IMR-90 (cell line): Measurements from ENCODE around the gene ROGDI. TPM values are rescaled to one million over a fixed set of nuclear protein-coding genes. Genes with fewer than 3 reads are reported as not detected.

ENCODE experiments used
- ATAC-seq: fragments of 200-7000 bp; cut with Tn5 transposase; 2 replicates; pipeline ENCODE4 v1.9.1; 2020; ENCODE audit warnings: low read depth, mild to moderate bottlenecking, moderate library complexity
- BruUV-seq: library from RNA; stranded (reverse); fragments of 400-500 nt; replicated peaks from 2 replicates; lab custom pipeline; 2021; lab: Mats Ljungman, UMichigan
- CTCF ChIA-PET: fragments of 300-600 bp; formaldehyde crosslinking; extraction: SDS; loops from one replicate; lab custom pipeline; 2021; ENCODE audit warnings: antibody characterized with exemption; lab: Yijun Ruan, JAX
- POLR2A ChIA-PET: fragments of 300-600 bp; sonication (Branson Sonifier 250); formaldehyde crosslinking; loops from one replicate; lab custom pipeline; 2022; ENCODE audit warnings: antibody characterized with exemption; ENCODE audit not compliant: unreplicated experiment; lab: Charles Lee
- DNase-seq: peaks from one replicate; pipeline ENCODE4 v3.0.0; 2013
- H2AFZ ChIP-seq: replicated peaks from 2 replicates; pipeline ENCODE3; 2013; ENCODE audit warnings: low read length, mild to moderate bottlenecking; ENCODE audit not compliant: poor library complexity
- H2AK5ac ChIP-seq: 2 replicates; pipeline ENCODE4 v1.6.1; 2013; ENCODE audit warnings: low read depth, low read length, inconsistent platforms
- H2AK9ac ChIP-seq: replicated peaks from 2 replicates; pipeline ENCODE3; 2013; ENCODE audit warnings: mild to moderate bottlenecking, low read depth, low read length, moderate library complexity; ENCODE audit not compliant: poor library complexity
- H2BK120ac ChIP-seq: 2 replicates; pipeline ENCODE4 v1.6.1; 2013; ENCODE audit warnings: low read depth, low read length, inconsistent platforms
- H2BK15ac ChIP-seq: 3 replicates; pipeline ENCODE4 v1.6.1; 2013; ENCODE audit warnings: low read depth, low read length, inconsistent platforms
- H2BK20ac ChIP-seq: 2 replicates; pipeline ENCODE4 v1.6.1; 2013; ENCODE audit warnings: low read depth, mild to moderate bottlenecking, inconsistent platforms, low read length, moderate library complexity
- H2BK5ac ChIP-seq: 2 replicates; pipeline ENCODE4 v1.6.1; 2013; ENCODE audit warnings: mild to moderate bottlenecking, low read depth, low read length, inconsistent platforms; ENCODE audit not compliant: poor library complexity, severe bottlenecking
- H3K14ac ChIP-seq: replicated peaks from 2 replicates; pipeline ENCODE4 v1.6.1; 2013; ENCODE audit warnings: low read depth, low read length, inconsistent platforms
- H3K18ac ChIP-seq: 2 replicates; pipeline ENCODE4 v1.6.1; 2013; ENCODE audit warnings: low read depth, low read length, control low read depth
- H3K23ac ChIP-seq: 2 replicates; pipeline ENCODE4 v1.6.1; 2013; ENCODE audit warnings: low read depth, low read length, inconsistent platforms
- H3K27ac ChIP-seq: 2 replicates; pipeline ENCODE4 v1.5.1; 2013; ENCODE audit warnings: mild to moderate bottlenecking, control low read depth, low read length; ENCODE audit not compliant: insufficient read depth
- H3K27me3 ChIP-seq: 2 replicates; pipeline ENCODE4 v1.6.1; 2013; ENCODE audit warnings: low read length; ENCODE audit not compliant: control insufficient read depth, insufficient read depth
- H3K36me3 ChIP-seq: 2 replicates; pipeline ENCODE4 v1.6.1; 2013; ENCODE audit warnings: low read length, mixed read lengths; ENCODE audit not compliant: control insufficient read depth, insufficient read depth
- H3K4ac ChIP-seq: 2 replicates; pipeline ENCODE4 v1.6.1; 2013; ENCODE audit warnings: low read depth, low read length, inconsistent platforms
- H3K4me1 ChIP-seq: 2 replicates; pipeline ENCODE4 v1.6.1; 2013; ENCODE audit warnings: low read length, mixed read lengths; ENCODE audit not compliant: control insufficient read depth, insufficient read depth
- H3K4me2 ChIP-seq: 2 replicates; pipeline ENCODE4 v1.6.1; 2013; ENCODE audit warnings: low read depth, mild to moderate bottlenecking, control low read depth, low read length, moderate library complexity
- H3K4me3 ChIP-seq: 2 replicates; pipeline ENCODE4 v1.5.1; 2013; ENCODE audit warnings: low read depth, mild to moderate bottlenecking, control low read depth, low read length, moderate library complexity; ENCODE audit not compliant: insufficient read depth
- H3K56ac ChIP-seq: 2 replicates; pipeline ENCODE4 v1.6.1; 2013; ENCODE audit warnings: low read length, inconsistent platforms; ENCODE audit not compliant: insufficient read depth; ENCODE audit errors: extremely low read depth
- H3K79me1 ChIP-seq, 2 experiments: 2 replicates each; pipeline ENCODE4 v1.6.1; 2013; ENCODE audit warnings: low read length in 2 of 2, inconsistent platforms in 1 of 2, low read depth in 1 of 2
- H3K9ac ChIP-seq: 2 replicates; pipeline ENCODE4 v1.6.1; 2013; ENCODE audit warnings: low read depth, low read length, control low read depth
- H3K9me1 ChIP-seq: 2 replicates; pipeline ENCODE4 v1.6.1; 2013; ENCODE audit warnings: low read length, inconsistent platforms; ENCODE audit not compliant: insufficient read depth
- H3K9me3 ChIP-seq: 2 replicates; pipeline ENCODE4 v1.6.1; 2013; ENCODE audit warnings: low read length; ENCODE audit not compliant: control insufficient read depth, insufficient read depth
- H4K20me1 ChIP-seq: 2 replicates; pipeline ENCODE4 v1.6.1; 2013; ENCODE audit warnings: low read length, inconsistent platforms; ENCODE audit not compliant: insufficient read depth
- H4K5ac ChIP-seq: 2 replicates; pipeline ENCODE4 v1.6.1; 2013; ENCODE audit warnings: mild to moderate bottlenecking, low read depth, low read length, control low read depth
- H4K8ac ChIP-seq, 2 experiments: 2 replicates each; pipeline ENCODE4 v1.6.1; 2013; ENCODE audit warnings: low read depth in 2 of 2, low read length in 2 of 2, control low read depth in 1 of 2, inconsistent platforms in 1 of 2
- H4K91ac ChIP-seq: 2 replicates; pipeline ENCODE4 v1.6.1; 2013; ENCODE audit warnings: low read depth, low read length, inconsistent platforms; ENCODE audit not compliant: insufficient read depth
- MAFK ChIP-seq: IDR thresholded peaks from 2 replicates; pipeline ENCODE4 v1.6.1; 2012; ENCODE audit warnings: low read depth, low read length, improper control_type of control experiment
- MXI1 ChIP-seq: IDR thresholded peaks from 2 replicates; pipeline ENCODE4 v1.6.1; 2012; ENCODE audit warnings: low read depth, mild to moderate bottlenecking, low read length, moderate library complexity, borderline replicate concordance
- WGBS, 2 experiments: methylation state at CpG; one replicate each; pipeline versions ENCODE4 v1.1.5 to v1.1.7; 2013; ENCODE audit warnings: missing lambda C conversion rate in 2 of 2; ENCODE audit not compliant: insufficient read length in 1 of 2; ENCODE audit errors: extremely low coverage in 2 of 2; 5-methylcytosine and 5-hydroxymethylcytosine counted together
- dilution Hi-C: fragments of 300-500 bp; cut with HindIII; formaldehyde crosslinking; loops from one replicate; pipeline ENCODE4 v1.14.3; 2018; ENCODE audit warnings: low sequenced_read_pairs; ENCODE audit not compliant: unreplicated experiment
- in situ Hi-C: fragments of 300-500 bp; cut with MboI; formaldehyde crosslinking; loops from 3 replicates; pipeline ENCODE4 v1.14.3; 2019; ENCODE audit warnings: low sequenced_read_pairs, inconsistent platforms, mixed read lengths
- intact Hi-C: fragments of 100-400 bp; cut with micrococcal nuclease; formaldehyde crosslinking; loops from 2 replicates; pipeline ENCODE4 v1.10.0; 2022
- polyA plus RNA-seq, 3 experiments: library from polyadenylated mRNA; depleted of rRNA; stranded (reverse); fragments of >200 nt; gene quantifications; 2 replicates each; pipeline ENCODE4 v1.2.3, GENCODE V29; 2012; ENCODE audit warnings: low replicate concordance in 1 of 3
- total RNA-seq: library from RNA; depleted of rRNA; stranded (reverse); fragments of >200 nt; gene quantifications from 2 replicates; pipeline ENCODE4 v1.2.3, GENCODE V29; 2012

ROGDI gene
- total and polyA plus RNA-seq, 2 of the 4 experiments (the other 2 are of a cell fraction) = 13.6 to 27.1 TPM

- Histone ChIP-seq H3K36me3 (peaks cover 48% of the 10 kb centered on the region), H3K4me3 (no peak overlapping the region), H2AFZ (no peak overlapping the region), H3K23ac (no peak overlapping the region), H3K4me1 (peaks cover 7% of the 10 kb centered on the region), H4K5ac (no peak overlapping the region), H3K9me3 (no peaks in the 10 kb centered on the region), H3K4me2 (no peak overlapping the region), H2BK20ac (no peak overlapping the region), H3K79me1 (peaks cover 18 to 33% of the 10 kb centered on the region in 2 experiments; a peak in 3 of 4 replicates), H2AK9ac (no peak overlapping the region), H3K27me3 (no peaks in the 10 kb centered on the region), H2BK15ac (no peak overlapping the region), H2AK5ac (no peak overlapping the region), H3K27ac (no peak overlapping the region), H4K20me1 (no peaks in the 10 kb centered on the region; the same call in 1 of the 2 replicates), H3K18ac (no peak overlapping the region), H2BK5ac (no peak overlapping the region), H3K9me1 (peaks cover under 1% of the 10 kb centered on the region; the same call in 1 of the 2 replicates), H3K56ac (no peak overlapping the region), H4K8ac (no peak overlapping the region), H4K91ac (no peak overlapping the region), H2BK120ac (no peak overlapping the region), H3K9ac (no peak overlapping the region), H3K4ac (no peak overlapping the region), H3K14ac (no peak overlapping the region)
- BruUV-seq = TSS peak; percentile 18
- in situ Hi-C loops (loop anchor here (10.0 kb wide), 1 partner anchor 191 kb away; the partner anchor contains the start of gene SEC14L5), intact Hi-C loops (no loop called here), dilution Hi-C loops (no loop called here)
- 86% methylated on average over 4 of the region's 7 CpGs; no CpG with 5 or more reads in 1 of the 2 experiments for WGBS, 2 experiments
- ATAC-seq (no peak), DNase-seq (no peak)
- ChIA-PET POLR2A (no interaction called here), CTCF (no interaction called here)
- no peak for TF ChIP-seq MAFK
- no peak for TF ChIP-seq MXI1
These were observed 38.6 kb downstream of the ROGDI start for GRCh38 chr16:4763791-4764190.
